Activated T-helper 2 cell treated with anti-CD3 and anti-CD28 coated beads, Interferon-gamma antibody, Interleukin-2, Interleukin-4, amounts not matched to agents 10 μg/mL and 5 μg/mL and 100 μg/mL, durations not matched to agents 14 hours and 24 hours and 36 hours (primary cell): ENCODE results near the gene PIK3CG. TPM values are rescaled to one million over a fixed set of nuclear protein-coding genes. Genes with fewer than 3 reads are reported as not detected.
"Not testable (repeated sequence)": the region's sequence is repeated elsewhere in the genome, so short reads cannot be mapped to it uniquely, and the experiment has no call there.

Source experiments
- DNase-seq: peaks from one replicate; pipeline ENCODE4 v3.0.0; 2021; ENCODE audit warnings: low spot score
- H3K27ac Mint-ChIP-seq: one replicate; pipeline ENCODE4 v1.8.0; 2021; ENCODE audit warnings: mixed read lengths
- H3K27me3 Mint-ChIP-seq: one replicate; pipeline ENCODE4 v1.8.0; 2021; ENCODE audit warnings: low read depth, mixed read lengths
- H3K36me3 Mint-ChIP-seq: one replicate; pipeline ENCODE4 v1.8.0; 2021; ENCODE audit warnings: low read depth, mixed read lengths
- H3K4me1 Mint-ChIP-seq: one replicate; pipeline ENCODE4 v1.8.0; 2021; ENCODE audit warnings: low read depth, mixed read lengths
- H3K4me3 Mint-ChIP-seq: one replicate; pipeline ENCODE4 v1.8.0; 2021; ENCODE audit warnings: low read depth, mild to moderate bottlenecking, moderate library complexity, mixed read lengths
- H3K9me3 Mint-ChIP-seq: one replicate; pipeline ENCODE4 v1.8.0; 2021; ENCODE audit warnings: mixed read lengths
- intact Hi-C: fragments of 100-400 bp; cut with micrococcal nuclease; formaldehyde crosslinking; loops from one replicate; pipeline ENCODE4 v1.15.1; 2023
- total RNA-seq: library from RNA; stranded (reverse); gene quantifications from 2 replicates; pipeline ENCODE4 v1.2.3, GENCODE V29; 2022

The PIK3CG gene
- total RNA-seq, 1 donor from 2014 or later, result 36.7 TPM

DNA sequence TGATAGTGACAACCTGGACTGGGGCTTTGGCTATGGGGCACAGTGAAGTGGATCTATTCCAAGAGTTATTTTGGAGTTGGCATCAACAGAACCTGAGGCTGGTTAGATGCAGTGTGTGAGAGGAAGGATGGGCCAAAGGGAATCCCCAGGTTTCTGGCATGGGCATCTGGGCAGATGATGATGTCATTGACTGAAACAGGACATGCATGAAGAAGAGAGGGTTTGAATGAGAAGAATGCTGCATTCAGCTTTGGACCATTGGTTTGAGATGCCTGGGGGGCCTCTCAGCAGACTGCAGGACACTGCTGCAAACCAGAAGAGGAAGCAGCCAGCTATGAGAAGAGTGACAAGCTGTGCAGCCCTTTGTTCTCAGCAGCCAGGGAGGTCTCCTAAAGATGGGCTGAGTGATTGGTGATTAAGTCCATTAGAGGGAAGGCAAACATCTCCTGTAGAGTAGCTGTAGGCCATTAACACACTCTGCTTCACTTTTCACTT is 23.1 kb upstream of the PIK3CG start:
- Mint-ChIP-seq H3K9me3 (no peaks in the 10 kb centered on the region), H3K36me3 (no peaks in the 10 kb centered on the region)
- intact Hi-C loops, result no loop called here

DNA sequence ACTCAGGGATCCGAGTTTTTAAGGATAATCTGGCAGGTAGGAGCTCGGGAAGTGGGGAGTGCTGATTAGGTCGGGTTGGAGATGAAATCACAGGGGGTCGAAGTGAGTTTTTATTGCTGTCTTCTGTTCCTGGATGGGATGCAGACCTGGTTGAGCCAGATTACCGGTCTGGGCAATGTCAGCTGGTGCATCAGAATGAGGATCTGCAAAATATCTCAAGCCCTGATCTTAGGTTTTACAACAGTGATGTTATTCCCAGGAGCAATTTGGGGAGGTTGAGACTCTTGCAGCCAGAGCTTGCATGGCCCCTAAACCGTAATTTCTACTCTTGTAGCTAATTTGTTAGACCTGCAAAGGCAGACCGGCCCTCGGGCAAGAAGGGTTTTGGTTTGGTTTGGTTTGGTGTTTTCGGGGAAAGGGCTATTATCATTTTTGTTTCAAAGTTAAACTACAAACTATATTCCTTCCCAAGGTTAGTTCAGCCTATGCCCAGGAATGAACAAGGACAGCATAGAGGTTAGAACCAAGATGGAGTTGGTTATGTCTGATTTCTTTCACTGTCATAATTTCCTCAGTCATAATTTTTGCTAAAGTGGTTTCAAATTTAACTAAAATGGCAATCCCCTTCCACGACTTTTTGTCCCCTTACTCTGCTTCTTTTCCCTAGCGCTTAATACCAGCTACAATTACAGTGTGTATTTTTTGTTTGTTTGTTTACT is 20.6 kb upstream of the PIK3CG start:
- DNase-seq, result no peak
- Mint-ChIP-seq H3K36me3 (no peaks in the 10 kb centered on the region), H3K9me3 (no peaks in the 10 kb centered on the region), H3K27me3 (peaks cover 16% of the 10 kb centered on the region), H3K4me3 (no peak overlapping the region), H3K4me1 (no peaks in the 10 kb centered on the region), H3K27ac (no peak overlapping the region)
- intact Hi-C loops, result no loop called here

More for the DNA sequence above, 23.1 kb upstream of the PIK3CG start:
- H3K4me1 Mint-ChIP-seq, result no peaks in the 10 kb centered on the region
- H3K27me3 Mint-ChIP-seq, result peaks cover 8% of the 10 kb centered on the region
- H3K27ac Mint-ChIP-seq, result no peak overlapping the region
- DNase-seq, result no peak
- no peak overlapping the region for H3K4me3 Mint-ChIP-seq

DNA sequence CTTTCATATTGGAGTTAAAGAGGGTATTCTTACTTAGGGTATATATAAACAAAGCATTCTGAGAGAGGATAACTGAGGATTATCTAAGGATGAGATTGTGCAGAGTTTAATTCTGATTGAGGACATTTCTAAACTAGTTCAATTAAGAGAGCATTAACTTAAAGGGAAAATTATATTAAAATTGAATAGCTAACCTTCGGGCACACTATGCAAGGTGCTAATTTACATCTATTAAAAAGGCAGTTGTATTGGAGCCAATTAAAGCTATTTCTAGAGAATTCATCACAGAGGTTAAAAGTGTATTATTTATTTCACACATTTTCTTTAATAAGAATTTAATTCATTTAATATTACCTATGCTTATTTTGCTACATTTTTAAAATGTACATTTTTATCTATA is 17.0 kb upstream of the PIK3CG start:
- no peak overlapping the region for H3K27ac Mint-ChIP-seq
- H3K4me3 Mint-ChIP-seq, result no peak overlapping the region
- intact Hi-C loops, result no loop called here
- H3K36me3 Mint-ChIP-seq, result no peaks in the 10 kb centered on the region
- no peaks in the 10 kb centered on the region for H3K4me1 Mint-ChIP-seq
- peaks cover 16% of the 10 kb centered on the region for H3K27me3 Mint-ChIP-seq
- no peak for DNase-seq
- H3K9me3 Mint-ChIP-seq, result peaks cover 6% of the 10 kb centered on the region

DNA sequence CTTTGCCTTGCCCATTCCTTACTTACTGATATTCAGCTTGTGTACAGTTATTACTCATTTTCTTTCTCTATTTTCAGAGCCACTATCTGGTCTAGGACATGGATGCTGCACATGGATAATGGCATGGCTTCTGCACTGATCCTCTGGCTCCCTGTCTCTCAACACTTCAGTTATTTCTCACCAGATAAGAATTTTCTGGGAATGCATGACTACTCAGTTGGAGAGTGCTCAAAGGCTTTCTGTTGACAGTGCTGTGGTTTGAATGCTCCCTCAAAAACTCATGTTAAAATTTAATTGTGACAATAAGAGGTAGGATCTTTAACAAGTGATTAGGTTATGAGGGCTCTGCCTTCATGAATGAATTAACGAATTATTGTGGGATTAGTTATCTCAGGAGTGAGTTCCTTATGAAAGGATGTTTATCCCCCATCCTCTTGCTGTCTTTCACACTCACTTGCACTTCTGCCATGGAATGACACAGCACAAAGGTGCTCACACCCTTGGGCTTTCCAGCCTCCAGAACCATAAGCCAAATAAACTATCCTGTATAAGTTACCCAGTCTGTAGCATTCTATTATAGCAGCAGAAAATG is 16.1 kb upstream of the PIK3CG start:
- H3K9me3 Mint-ChIP-seq, result peaks cover 7% of the 10 kb centered on the region
- H3K4me3 Mint-ChIP-seq, result no peak overlapping the region
- intact Hi-C loops, result no loop called here
- peaks cover 16% of the 10 kb centered on the region for H3K27me3 Mint-ChIP-seq
- H3K4me1 Mint-ChIP-seq, result no peaks in the 10 kb centered on the region
- H3K36me3 Mint-ChIP-seq, result no peaks in the 10 kb centered on the region
- no peak for DNase-seq
- H3K27ac Mint-ChIP-seq, result no peak overlapping the region

DNA sequence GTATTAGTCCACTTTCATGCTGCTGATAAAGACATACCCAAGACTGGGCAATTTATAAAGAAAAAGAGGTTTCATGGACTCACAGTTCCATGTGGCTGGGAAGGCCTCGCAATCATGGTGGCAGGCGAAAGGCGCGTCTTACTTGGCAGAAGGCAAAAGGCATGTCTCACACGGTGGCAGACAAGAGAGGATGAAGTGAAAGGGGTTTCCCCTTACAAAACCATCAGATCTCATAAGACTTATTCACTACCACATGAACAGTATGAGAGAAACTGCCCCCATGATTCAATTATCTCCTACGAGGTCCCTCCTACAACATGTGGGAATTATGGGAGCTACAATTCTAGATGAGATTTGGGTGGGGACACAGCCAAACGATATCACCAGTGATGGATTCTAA is 13.4 kb upstream of the PIK3CG start:
- H3K27me3 Mint-ChIP-seq, H3K4me1 Mint-ChIP-seq, DNase-seq, H3K4me3 Mint-ChIP-seq, H3K27ac Mint-ChIP-seq, H3K9me3 Mint-ChIP-seq, H3K36me3 Mint-ChIP-seq, intact Hi-C loops: not testable (repeated sequence)

DNA sequence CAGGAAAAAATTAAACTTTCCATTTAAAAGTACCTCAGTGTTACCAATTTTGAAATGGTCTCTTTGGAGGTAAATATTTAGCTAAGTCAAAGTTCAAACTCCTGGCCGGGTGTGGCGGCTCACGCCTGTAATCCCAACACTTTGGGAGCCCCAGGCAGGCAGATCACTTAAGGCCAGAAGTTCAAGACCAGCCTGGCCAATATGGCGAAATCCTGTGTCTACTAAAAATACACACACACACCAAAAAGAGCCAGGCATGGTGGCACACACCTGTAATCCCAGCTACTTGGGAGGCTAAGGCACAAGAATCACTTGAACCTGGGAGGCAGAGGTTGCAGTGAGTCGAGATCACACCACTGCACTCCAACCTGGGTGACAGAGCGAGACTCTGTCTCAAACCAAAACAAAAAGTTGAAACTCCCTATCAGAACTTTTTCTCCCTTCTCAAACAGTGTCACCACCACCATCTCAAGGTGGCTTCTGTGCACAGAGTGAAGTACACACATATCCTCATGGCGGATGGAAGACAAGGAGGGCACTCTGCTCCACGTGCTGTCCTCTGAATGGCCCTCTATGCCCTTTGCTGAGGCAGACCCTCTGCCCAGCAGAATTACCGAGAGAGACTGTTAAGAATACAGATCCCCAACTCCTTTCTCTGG is 11.7 kb upstream of the PIK3CG start:
- H3K4me1 Mint-ChIP-seq, result peaks cover 2% of the 10 kb centered on the region
- H3K36me3 Mint-ChIP-seq, result no peaks in the 10 kb centered on the region
- no peak overlapping the region for H3K4me3 Mint-ChIP-seq
- intact Hi-C loops, result no loop called here
- H3K27ac Mint-ChIP-seq, result no peak overlapping the region
- DNase-seq, result no peak
- H3K27me3 Mint-ChIP-seq, result peaks cover 4% of the 10 kb centered on the region
- peaks cover 9% of the 10 kb centered on the region for H3K9me3 Mint-ChIP-seq

DNA sequence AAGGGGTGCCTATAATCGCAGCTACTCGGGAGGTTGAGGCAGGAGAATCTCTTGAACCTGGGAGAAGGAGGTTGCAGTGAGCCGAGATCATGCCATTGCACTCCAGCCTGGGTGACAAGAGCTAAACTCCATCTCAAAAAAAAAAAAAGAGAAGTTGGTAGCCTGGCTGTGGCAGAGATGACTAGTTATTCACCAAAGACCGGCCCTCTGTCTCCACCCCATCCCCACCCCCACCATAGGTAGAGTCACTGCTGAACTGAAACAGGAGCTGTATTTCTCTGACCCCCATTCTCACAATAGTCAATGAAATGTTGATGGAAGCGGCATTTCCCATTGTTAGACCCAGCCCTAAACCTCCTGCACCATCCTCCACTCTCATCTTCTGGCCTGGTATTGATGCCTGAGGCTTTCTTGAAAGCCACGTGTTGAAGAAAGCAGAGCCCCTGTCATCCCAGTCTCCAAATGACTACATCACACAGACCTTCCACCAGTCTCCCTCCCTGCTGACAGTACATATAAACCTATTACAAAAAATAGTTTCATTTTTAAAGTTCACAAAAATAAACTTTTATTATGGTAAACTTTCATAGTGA is 9.4 kb upstream of the PIK3CG start:
- Mint-ChIP-seq H3K9me3 (peaks cover 9% of the 10 kb centered on the region), H3K27me3 (no peaks in the 10 kb centered on the region), H3K36me3 (no peaks in the 10 kb centered on the region), H3K4me3 (no peak overlapping the region), H3K4me1 (peaks cover 2% of the 10 kb centered on the region), H3K27ac (no peak overlapping the region)
- intact Hi-C loops, result no loop called here
- no peak for DNase-seq

DNA sequence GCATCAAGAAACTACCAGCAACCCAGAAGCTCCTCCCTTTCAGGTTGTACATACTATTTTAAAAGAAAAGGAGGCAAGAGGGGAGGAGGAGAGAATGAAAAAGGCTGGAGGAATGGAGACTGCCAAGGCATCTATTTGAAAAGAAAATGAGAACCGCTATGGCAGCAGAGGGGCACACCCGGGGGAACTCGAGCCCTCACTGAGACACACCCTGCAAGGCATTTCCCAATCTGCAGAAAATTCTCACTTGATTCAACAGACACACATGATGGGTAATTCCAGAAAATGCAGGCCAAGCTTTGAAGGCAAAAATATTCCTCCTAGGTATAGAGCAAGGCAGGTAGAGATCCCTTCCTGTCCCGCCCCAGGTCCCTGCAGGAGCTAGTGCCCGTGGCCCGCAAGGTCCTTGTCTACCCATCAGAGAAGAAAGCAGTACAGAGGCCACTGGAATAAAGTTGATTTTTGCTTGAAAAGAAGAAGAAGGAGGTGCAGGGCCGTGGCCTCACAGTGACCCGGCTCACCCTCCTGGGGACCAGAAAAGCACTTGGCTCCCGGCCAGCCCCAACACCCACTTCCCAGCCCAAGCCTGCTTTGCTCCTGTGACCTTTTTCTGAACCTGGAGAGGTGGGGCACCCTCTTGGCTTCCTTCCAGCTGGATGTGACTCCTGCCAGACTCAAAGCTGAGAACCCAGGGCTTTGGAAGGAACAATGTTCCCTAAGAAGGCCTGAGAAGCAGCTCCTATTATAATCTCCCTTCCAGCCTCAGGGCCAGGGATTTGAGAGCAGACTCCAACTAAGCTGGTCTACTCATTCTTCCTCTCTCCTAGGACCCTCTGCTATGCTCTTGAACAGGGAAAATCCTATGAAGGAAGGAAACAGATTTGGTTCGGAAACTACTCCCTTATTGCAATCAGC is 6.2 kb upstream of the PIK3CG start:
- H3K27ac Mint-ChIP-seq, result no peak overlapping the region
- H3K4me1 Mint-ChIP-seq, result peaks cover 2% of the 10 kb centered on the region
- intact Hi-C loops, result no loop called here
- no peak for DNase-seq
- H3K36me3 Mint-ChIP-seq, result no peaks in the 10 kb centered on the region
- peaks cover 3% of the 10 kb centered on the region for H3K9me3 Mint-ChIP-seq
- H3K27me3 Mint-ChIP-seq, result no peaks in the 10 kb centered on the region
- H3K4me3 Mint-ChIP-seq, result no peak overlapping the region

DNA sequence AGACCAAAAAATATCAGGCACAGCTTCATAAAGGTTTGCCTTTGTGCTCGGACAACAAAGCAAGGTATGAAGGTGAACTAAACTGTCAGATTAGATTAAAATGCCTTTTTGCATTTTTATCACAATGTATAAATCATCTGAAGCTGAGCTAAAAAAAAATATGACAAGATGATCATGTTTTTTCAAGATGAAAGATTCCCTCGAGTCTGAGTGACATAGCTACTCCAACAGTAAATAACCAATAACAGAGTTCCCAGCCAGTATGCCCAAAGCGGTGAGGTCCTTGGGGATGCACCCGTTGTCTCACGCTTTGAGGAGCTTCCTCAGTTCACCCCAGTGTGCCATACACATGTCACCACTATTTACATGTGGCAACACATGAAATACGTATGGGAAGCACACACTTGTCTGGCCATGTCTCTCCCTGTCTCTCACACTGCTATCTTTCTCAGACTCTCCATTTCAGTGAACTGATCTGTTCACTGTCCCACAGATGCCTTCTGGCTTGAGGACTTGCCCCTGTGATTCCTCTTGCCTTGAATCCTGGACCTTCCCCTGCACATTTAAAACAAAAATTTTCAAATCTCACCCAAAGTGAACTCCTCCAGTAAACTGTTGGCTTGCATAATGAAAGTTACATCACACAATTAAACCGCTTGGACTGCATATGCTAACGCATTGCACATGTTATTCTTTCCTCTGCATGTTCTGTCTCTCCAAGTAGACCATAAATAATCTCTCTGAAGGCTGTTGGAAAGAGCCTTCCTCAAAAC is 2.6 kb upstream of the PIK3CG start:
- DNase-seq, result no peak
- Mint-ChIP-seq H3K27me3 (no peaks in the 10 kb centered on the region), H3K4me1 (peaks cover 23% of the 10 kb centered on the region), H3K36me3 (peaks cover 12% of the 10 kb centered on the region), H3K9me3 (no peaks in the 10 kb centered on the region), H3K27ac (no peak overlapping the region), H3K4me3 (no peak overlapping the region)
- intact Hi-C loops, result loop anchor here (10.0 kb wide), 1 partner anchor 1272 kb away; the partner anchor contains the start of gene LAMB4

DNA sequence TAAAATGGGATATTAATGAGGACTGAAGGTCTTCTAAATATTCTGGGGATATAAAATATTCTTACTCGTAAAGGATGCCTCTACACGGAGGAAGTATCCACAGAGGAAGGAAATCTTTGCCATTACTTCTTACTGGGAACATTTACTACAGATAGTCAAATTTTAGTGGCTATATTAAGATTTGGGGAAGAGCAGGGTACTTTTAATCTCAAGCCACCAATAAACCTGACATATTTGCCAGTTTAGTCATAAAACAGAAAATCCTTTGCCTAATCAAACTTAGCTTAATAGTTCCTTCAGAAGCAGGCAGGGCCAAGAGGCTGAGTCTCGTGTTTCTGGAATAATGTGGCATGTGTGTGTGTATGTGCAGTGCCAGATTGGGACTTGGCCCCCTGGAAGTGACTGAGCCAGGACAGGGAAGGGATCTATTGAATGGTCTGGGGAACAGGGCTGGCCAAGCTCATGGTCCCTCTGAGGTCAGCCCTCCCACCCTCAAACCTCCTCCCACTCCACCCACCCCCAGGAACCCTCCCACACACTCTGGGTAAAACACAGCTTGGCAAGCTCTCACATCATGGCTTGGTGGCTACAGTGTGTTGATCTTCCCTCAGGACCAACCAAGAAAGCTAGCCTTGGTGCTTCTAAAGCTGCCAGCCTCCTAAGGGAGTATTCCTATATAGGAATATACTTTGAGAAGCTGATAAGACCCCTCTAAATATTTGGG is 1.6 kb upstream of the PIK3CG start:
- no peak for DNase-seq
- Mint-ChIP-seq H3K27ac (no peak overlapping the region), H3K4me3 (no peak overlapping the region), H3K4me1 (peaks cover 23% of the 10 kb centered on the region), H3K27me3 (no peaks in the 10 kb centered on the region), H3K9me3 (no peaks in the 10 kb centered on the region), H3K36me3 (peaks cover 22% of the 10 kb centered on the region)
- intact Hi-C loops, result loop anchor here (10.0 kb wide), 1 partner anchor 1271 kb away; the partner anchor contains the start of gene LAMB4
